ENCODE measurements around the gene CLDN1. TPM values are rescaled to one million over a fixed set of nuclear protein-coding genes. Genes with fewer than 3 reads are reported as not detected.
"Not testable (repeated sequence)": the region's sequence is repeated elsewhere in the genome, so short reads cannot be mapped to it uniquely, and the experiment has no call there.

The CLDN1 gene
- total RNA-seq, 1 donor from 2014 or later, result 0.07 TPM

DNA sequence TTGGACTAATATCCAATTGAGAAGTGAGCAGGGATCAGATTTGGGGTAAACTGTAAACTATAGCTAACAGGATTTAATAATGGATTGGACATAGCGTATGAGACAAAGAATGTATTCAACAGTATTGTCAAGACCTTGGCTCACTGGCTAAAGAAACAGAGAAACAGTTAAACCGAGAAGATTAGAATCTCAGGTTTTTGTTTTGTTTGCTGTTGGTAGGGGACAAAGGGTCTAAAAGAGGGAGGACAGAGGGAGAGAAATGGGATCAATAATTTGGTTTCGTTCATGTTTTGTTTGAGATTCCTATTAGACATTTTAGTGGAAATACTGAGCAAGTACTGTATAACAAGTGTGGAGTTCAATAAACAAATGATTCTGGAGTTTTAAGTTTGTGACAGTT, 28.6 kb downstream of the CLDN1 start:
- DNase-seq (ENCODE audit: low read depth, low spot score), result no peak

DNA sequence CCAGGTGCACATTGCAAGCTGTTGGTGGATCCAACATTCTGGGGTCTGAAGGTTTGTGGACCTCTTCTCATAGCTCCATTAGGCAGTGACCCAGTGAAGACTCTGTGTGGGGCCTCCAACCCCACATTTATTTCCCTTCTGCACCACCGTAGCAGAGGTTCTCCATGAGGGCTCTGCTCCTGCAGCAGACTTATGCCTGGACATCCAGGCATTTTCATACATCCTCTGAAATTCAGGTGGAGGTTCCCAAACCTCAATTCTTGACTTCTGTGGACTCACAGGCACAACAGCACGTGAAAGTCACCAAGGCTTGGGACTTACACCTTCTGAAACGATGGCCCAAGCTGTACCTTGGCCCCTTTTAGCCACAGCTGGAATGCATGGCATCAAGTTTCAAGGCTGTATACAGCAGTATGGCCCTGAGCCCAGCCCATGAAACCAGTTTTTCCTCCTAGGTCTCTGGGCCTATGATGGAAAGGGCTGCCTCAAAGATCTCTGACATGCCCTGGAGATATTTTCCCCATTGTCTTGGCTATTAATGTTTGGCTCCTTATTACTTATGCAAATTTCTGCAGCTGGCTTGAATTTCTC, 30.2 kb downstream of the CLDN1 start:
- DNase-seq (ENCODE audit: low read depth, low spot score), result no peak

DNA sequence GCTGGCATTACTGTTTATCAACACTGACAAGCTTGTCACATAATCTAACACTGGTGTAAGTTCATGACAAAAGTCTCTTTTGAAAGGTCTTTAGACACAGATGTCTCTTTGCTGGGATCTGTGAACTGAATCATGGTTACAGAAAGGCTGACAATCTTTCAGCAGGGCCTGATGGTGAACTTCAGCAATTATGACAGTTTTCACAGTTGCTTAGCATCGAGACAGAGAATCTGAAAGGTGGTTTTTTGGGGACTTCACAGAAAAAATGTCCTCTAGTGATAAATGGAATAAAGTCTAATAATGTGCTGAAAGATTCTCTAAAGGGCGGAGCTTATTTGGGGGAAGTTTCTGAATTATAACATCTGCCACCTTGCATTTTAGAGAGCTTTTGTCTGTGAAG, 32.3 kb downstream of the CLDN1 start:
- no peak for DNase-seq (ENCODE audit: low read depth, low spot score)

DNA sequence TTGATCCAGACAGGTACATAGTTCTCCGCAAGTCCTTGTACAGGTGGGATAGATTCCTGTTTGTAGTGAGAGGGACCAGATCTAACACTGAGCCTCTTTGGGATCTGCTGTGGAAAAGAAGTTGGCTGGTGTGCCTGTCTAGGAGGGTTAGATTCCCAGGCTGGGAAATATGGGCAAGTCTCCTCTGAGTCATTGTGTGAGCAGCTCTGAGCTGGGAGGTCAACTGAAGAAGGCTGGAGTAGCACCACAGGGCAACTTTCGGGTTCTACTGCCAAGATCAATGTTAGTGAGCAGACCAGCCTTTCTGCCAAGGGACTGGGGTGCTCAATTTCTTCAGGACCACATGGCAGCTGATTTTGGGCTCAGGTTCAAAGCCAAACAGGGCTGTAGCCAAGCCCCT, 33.4 kb downstream of the CLDN1 start:
- no peak for DNase-seq (ENCODE audit: low read depth, low spot score)

DNA sequence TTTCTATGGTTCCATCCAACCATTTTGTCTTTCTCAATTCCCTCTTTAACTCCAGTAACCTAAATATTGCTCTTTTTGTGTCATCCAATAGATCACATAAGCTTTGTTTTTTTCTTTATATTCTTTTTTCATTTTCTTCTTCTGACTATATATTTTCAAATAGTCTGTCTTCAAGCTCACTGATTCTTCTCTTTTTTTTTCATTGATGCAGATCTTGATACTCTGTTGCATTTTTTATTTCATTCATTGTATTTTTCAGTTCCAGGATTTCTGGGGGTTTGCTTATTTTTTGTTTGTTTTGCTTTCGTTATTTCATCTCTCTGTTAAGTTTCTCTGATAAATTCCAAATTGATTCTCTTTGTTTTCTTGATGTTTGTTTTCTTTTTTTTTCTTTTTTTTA, 36.2 kb downstream of the CLDN1 start:
- no peak for DNase-seq (ENCODE audit: low read depth, low spot score)

DNA sequence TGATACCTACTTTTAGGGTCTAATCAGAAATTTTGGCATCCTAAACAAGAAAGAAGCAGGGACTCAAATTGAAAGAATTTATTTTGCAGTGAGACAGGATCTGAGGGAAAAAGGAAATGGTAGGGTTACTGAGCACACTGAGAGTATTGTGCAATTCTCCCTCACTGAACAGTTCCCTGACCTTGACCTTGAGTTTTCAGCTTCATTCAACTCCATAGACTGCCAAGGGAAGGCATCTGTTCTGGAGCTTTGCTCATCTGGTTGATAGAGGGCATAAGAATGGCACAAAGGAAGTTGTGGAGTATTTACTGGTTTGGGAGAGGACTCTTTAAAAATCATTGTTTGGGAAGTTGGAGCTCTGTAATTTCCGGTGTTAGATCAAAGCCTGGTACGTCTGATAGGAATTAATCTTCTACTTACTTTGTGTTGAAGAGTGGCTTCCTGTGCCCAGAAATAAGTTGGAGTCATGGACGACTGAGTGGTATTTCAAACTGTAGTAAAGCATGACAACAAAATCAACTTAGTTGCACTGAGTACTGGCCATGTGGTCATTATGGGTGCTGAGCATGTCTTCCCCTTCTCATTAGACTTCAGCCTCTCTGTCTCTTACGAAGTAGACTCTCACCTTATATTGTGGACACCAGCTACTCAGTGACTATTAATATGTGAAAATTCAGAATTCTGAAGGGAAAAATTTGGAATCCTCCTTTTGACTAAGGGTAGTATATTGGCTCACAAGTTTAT, 40.8 kb downstream of the CLDN1 start:
- DNase-seq (ENCODE audit: low read depth, low spot score), result peak; percentile 5

DNA sequence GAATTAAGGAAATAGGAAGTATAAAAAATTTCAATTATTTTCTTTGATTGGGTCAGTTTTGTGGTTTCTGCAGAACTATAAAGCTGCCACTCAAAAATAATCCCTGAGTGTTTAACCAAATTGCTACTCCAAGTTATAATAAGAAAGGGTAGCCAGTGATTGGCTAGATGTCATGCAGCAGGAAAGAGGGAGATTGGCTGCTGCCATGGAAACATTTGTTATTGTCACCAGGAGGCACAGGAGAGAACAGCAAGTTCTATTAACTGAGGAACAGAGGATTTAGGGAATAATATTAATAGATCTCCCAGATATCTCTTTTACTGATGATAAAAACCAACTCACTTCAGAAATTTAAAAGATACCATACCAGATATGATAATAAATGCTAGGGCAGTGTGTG, 42.6 kb downstream of the CLDN1 start:
- DNase-seq (ENCODE audit: low read depth, low spot score), result no peak

DNA sequence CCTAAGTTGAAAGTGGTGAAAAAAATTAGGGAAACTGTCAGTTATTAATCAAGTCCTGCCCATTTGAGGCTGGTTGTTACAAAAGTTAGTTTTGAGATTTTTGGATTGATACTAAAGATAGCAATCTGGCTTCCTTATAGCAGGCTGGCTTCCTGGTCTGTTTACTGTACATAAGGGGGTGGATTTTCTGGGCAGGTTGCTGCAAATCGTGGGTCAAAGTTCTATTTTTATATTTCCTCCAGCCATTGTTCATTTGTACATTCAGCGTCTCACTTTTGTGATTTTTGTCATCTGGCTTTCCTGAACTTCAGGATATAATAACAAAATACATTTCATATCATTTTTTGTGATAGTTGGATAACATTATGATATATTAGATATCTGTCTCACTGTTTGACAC, 49.5 kb downstream of the CLDN1 start:
- DNase-seq (ENCODE audit: low read depth, low spot score), result no peak

DNA sequence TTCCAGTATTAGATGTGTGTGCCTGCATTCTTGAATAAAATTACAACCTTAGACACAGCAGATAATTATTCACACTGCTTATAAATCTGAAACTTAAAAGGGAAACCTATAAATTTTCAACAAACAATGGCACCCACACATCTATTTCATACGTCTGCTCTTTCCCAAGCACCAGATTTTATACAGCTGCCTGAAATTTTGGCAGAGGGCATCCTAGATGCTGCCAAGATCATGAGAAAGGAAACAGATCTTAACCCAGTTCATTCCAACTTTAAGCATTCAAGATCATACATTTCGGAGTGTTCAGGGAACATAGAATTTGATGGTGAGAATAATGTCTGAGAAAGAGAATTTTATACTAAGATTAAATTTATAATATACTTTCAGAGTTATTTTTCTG, 53.1 kb downstream of the CLDN1 start:
- DNase-seq (ENCODE audit: low read depth, low spot score), result no peak

DNA sequence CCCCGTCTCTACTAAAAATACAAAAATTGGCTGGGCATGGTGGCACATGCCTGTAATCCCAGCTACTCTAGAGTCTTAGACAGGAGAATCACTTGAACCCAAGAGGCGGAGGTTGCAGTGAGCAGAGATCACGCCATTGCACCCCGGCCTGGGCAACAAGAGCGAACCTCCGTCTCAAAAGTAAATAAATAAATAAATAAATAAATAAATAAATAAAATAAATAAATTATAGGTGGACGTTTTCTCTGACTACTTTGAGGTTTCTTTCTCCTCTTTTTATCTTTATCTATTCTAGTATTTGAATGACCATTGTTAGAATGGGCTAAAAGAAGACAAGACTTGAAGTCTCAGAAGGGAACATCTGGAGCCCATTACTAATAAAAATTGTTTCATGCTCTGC, 54.8 kb downstream of the CLDN1 start:
- DNase-seq (ENCODE audit: low read depth, low spot score), result not testable (repeated sequence)

DNA sequence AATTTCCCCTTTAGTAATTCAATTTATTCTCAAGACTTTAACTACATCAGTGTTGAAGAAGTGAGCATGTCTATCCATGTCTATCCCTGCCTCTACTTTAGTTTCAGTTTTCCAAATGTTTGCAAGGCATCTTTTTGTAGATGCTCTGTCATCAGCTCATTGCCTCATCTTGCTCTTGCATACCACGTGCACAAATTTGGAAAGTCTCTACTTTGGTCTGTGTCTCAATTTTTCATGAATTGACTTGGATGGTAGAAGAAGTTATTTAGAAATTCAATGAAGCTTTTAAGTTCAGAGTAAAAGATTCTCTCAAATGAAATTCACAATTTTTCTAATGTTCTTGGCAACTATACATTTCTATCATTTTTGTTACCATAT, 55.3 kb downstream of the CLDN1 start:
- no peak for DNase-seq (ENCODE audit: low read depth, low spot score)

DNA sequence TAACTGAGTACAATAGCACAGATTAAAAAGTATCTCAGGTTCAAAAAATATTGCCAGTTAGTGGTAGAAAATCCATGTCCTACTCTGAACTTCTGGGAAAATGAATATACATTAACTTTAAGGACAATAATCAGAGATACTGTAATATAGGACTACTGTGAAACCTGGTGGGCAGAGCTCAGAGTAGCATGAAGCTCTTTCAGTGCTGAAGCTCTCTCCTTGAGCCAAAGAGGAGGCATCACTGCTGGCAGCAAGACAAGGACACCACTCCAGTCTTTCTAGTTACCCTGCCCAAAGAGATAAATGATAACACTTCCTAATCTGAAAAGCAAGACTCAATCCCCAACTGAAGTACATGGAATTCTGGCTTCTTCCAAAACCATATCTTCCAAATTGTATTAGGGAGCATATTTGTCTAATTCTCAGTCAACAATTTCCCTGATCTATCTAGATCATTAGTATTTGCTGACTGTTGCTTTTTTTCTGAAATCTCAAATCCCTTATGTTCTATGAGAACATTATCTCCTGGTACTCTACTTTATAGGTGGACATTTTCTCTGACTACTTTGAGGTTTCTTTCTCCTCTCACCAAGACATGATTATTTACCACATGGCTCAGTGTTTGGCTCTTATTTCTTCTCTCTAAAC, 55.9 kb downstream of the CLDN1 start:
- DNase-seq (ENCODE audit: low read depth, low spot score), result no peak

DNA sequence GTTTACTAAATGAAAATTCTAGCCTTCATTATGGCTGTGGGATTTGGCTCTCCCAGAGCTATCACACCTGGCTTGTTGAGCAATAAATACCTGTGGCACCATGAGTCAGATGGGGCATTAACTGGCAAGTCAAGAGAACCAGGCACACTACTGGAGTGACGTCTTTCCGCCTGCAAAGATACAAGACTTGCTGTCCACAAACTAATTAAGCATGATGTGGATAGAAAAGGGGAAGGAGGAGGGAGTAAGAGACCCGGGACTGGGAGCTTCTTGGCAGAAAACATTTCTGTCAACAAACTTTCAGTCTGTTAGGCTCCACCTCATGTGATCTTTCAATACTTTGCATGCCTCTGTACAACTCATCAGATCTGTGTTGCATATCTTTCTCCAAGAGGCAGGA, 56.5 kb downstream of the CLDN1 start:
- DNase-seq (ENCODE audit: low read depth, low spot score), result no peak

DNA sequence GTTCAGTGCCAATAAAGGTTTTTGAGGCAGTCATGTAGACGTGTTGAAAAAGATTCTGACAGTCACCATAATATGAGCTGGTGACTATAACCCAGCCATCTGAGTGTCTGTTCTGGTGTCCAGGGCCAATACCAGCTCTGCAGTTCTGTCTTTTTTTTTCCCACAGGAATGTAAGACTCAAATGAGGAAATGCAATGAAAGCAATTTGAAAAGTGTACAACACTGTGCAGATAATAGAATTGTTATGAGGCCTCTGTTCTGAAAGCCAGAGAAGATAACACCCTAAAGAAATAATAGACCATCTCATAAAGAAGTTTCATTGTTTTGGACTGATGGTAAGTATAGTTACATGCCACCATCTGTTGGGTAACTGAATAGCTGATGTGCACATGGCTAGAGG, 57.1 kb downstream of the CLDN1 start:
- no peak for DNase-seq (ENCODE audit: low read depth, low spot score)

DNA sequence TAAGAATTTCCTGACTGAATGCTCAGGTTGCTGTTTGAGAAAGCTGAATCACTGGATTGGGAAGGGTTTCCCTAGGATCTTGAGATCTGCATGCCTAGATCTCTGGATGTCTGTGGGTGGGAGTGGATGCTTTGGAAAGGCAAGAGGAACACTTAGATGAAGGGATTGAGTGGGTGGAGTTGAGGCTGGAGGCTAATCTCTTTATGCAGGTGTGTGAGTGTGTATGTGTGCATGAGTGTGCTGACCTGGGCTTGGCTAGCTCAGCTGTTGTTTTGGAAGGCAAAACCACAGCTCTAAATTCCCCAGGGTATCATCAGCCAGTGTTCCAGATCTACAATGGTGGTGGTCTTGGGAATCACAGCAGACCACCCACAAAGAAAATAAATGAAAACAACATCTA, 60.5 kb downstream of the CLDN1 start:
- no peak for DNase-seq (ENCODE audit: low read depth, low spot score)

DNA sequence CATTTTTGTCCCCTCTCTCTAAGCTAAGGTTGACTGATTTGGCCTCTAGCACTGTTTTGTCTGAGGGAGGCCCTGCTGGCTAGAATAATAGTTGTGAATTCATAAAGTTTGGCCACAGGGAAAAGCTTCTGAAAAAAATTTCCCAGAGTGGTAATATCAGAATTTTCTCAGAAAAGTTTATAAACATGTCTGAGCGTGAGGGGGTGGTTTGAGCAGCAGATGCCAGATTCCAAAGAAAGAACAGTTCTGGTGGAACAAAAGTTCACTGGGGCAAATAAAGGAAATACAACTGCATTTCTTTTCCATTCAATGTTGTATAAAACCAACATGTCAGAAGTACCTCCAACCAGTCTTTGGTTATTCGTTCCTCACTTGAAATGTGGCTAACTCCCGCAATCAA, 61.2 kb downstream of the CLDN1 start:
- DNase-seq (ENCODE audit: low read depth, low spot score), result no peak

DNA sequence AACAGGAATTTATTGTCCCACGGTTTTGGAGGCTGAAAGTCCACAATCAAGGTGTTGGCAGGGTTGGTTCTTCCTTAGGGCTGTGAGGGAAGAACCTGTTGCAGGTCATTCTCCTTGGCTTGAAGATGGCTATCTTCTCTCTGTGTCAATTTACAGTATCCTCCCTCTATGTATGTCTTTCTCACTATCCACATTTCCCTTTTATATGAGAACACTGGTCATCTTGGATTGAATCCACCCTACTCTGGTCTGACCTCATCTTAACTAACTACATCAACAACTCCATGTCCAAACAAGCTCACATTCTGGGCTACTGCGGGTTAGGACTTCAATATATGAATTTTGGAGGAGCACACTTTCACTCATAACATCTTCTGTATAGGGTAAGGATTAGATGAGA, 61.9 kb downstream of the CLDN1 start:
- DNase-seq (ENCODE audit: low read depth, low spot score), result no peak

DNA sequence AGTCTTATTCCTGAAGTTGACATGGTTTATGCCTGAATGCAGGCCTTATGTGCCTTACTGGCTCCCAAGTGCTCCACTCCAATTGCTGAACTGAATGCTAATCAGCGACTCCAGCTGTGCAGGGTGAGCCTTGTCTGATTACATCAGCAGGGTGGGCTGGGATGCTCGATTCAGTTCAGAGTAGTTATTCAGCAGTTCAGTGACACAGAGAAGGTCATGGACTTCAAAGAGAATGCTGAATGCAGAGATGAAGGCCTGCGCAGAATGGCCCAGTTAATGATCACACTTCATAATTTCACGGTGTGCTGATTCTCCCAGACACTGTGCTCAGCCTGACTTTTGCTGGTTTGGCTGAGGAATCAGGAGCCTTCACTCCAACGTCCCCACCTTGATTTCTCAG, 63.6 kb downstream of the CLDN1 start:
- DNase-seq (ENCODE audit: low read depth, low spot score), result no peak

Other genes with a start within 250 kb of the CLDN1 start
- gene P3H2, start 201.5 kb downstream of the CLDN1 start, total RNA-seq, result 0.88 and 1.3 TPM in 2 replicates
- gene CLDN16, start 65.7 kb upstream of the CLDN1 start, total RNA-seq, result 0.04 TPM in 1 of 2 replicates, not detected in the other
- gene TMEM207, start 127.5 kb upstream of the CLDN1 start, total RNA-seq, result not detected in 2 replicates
- gene IL1RAP, start 191.6 kb upstream of the CLDN1 start, total RNA-seq, result 9.4 and 13.5 TPM in 2 replicates